NT2/D1 (cell line): ENCODE results near the gene NBPF11.
"Not testable (repeated sequence)": the region's sequence is repeated elsewhere in the genome, so short reads cannot be mapped to it uniquely, and the experiment has no call there.

Experiments
- YY1 ChIP-seq: IDR thresholded peaks from 2 replicates; pipeline ENCODE4 v1.6.1; 2011; ENCODE audit not compliant: insufficient read length, insufficient read depth
- ZNF274 ChIP-seq: IDR thresholded peaks from 2 replicates; pipeline ENCODE4 v1.6.1; 2011; ENCODE audit warnings: mild to moderate bottlenecking, low read depth, low read length

GRCh38 chr1:148178682-148179081, 26.6 kb upstream of the NBPF11 start:
- TF ChIP-seq YY1, ZNF274: not testable (repeated sequence)
